GDM1 (cell line): ENCODE results near the gene GANC.

ENCODE experiments used
- DNase-seq: peaks from one replicate; lab custom pipeline; 2025; lab: John Stamatoyannopoulos, UW

GANC gene

DNA sequence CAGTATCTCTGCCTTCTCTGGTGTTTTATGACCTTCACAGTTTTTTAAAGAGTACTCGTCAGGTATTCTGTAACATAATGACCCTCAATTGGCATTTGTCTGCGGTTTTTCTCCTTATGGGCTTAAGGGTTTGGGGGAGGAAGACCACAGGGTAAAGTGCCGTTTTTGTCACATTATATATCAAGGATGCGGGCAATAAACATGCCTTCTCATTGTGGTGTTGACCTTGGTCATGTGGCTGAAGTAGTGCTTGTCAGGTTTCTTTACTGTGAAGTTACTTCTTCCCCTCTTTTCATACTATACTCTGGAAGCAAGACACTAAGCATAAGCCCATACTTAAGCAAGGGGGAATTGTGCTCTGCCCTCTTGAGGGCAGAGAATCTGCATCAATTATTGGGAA lies 102.9 kb downstream of the GANC start:
- no peak for DNase-seq

DNA sequence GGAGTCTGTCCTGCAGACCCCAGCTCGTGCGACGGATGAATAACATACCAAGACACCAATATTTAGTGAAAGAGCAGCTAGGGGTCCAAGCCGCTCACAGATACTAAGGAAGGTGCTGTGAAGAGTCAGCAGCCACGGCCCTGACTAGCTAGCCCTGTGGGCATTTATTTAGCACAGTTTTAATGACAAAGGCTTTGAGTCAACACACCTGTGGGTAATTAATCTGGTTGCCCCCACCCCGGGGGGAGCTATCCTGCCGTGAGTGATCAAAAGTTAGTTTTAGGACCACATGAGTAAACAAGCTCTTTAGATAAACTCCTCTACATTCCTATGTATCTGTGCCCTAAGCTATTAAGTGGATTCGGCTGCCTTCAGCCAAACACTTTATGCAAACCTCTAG lies 105.0 kb downstream of the GANC start:
- DNase-seq: no peak

DNA sequence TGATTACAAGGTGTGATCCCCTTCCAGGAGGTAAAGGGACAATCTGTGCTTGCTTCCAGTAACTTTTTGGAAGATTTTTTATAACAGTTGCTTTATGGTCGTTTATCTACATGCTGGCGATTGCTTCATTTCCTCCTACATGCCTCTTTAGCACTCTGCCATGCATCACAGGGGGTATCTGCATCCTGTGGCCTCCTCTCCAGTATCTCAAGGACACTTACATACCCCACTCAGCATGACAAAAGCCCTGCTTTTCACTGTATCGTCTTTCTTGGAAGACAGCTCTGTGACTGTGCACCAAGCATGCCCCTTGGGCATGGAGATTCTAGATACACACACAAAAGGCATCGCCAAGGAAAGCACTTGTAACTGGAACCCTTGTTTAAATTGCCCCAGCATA lies 111.6 kb downstream of the GANC start:
- no peak for DNase-seq

GRCh38 chr15:42385206-42385979 lies 112.4 kb downstream of the GANC start:
- peak; percentile 56 for DNase-seq

DNA sequence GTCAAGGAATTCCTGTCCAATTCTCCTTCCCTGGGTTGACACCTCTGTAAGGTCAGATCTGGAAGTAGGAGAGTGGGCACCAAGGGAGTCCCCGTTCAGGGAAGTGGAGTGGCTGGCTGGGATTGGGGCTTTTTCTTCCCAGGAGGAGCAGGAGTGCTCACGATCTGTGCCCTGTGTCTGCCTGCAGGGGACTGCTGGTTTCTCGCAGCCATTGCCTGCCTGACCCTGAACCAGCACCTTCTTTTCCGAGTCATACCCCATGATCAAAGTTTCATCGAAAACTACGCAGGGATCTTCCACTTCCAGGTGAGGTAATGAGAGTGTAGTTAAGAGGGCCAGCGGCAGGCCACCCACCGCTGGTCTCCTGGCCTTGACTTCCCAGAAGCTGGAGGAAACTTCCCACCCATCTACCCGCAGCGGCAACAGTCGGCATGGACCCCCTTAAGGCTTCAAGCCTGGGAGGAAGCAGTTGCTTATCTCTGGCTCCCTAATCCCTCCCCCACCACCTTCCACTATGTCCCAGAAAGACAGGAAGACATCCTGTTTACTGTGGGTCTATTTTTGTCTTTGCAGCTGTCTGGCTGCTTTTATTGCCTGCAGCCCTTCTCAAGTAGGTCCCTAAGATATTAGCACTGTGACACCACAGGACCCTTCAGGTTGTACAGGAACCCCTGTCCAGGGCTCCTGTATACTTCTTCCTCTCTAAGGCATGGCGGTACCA lies 113.1 kb downstream of the GANC start:
- DNase-seq: no peak

- no peak for DNase-seq
These were observed 114.6 kb downstream of the GANC start for GRCh38 chr15:42387603-42388002.

GRCh38 chr15:42392309-42393024 lies 119.5 kb downstream of the GANC start:
- DNase-seq: no peak

DNA sequence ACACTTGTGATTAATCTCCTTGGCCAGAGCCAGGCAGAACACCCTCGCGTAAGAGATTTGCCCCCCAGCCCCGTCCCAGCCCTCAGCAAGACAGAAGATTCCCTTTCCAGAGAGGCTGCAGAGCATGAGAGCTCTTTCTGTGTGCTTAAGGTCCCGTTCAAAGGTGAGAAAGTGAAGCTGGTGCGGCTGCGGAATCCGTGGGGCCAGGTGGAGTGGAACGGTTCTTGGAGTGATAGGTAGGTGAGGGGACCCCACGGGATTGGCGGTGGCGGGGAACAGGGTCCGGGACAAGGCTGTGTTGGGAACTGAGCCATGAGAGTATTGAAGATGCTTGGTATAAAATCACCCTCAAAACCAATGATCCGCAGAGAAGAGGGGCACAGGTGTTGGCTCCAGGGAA lies 121.1 kb downstream of the GANC start:
- DNase-seq: no peak

- DNase-seq: no peak
These were observed 122.8 kb downstream of the GANC start for GRCh38 chr15:42395838-42396237.

DNA sequence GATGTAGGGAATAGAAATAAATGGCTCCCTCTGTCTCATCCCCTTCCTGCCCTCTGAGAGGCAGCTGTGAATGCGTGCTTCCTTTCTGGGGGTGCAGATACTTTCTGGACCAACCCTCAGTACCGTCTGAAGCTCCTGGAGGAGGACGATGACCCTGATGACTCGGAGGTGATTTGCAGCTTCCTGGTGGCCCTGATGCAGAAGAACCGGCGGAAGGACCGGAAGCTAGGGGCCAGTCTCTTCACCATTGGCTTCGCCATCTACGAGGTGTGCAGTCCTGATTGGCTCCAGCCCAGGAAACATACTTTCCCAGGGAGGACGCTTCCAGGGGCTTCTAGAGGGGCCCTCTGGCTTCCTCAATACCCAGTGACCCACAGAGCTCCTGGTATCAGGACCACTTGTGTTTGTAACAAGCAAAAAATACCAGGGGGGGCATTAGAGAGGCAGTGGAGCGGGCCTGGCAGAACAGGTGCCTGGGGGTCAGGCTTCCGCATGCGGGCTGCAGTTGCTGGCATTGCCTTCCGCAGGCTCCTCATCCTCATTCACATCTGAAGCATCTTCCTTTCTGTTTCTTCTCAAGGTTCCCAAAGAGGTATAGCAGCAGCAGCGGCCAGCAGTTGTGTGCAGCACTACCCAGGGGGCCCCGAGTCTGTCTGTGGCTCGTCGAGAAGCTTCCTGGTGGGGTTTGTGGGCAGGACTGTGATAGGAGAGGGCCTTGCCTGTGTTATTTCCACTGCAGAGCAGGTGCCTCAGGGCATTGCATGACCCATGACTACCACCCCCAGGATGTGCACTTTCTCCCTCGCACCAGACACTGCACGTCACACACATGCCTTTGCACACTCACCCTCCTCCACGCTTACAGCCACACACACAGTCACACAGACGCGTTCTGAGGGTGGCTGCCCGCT lies 128.8 kb downstream of the GANC start:
- no peak for DNase-seq

GRCh38 chr15:42402455-42403205 lies 129.6 kb downstream of the GANC start:
- DNase-seq: no peak

GRCh38 chr15:42403389-42403788 lies 130.4 kb downstream of the GANC start:
- DNase-seq: no peak

DNA sequence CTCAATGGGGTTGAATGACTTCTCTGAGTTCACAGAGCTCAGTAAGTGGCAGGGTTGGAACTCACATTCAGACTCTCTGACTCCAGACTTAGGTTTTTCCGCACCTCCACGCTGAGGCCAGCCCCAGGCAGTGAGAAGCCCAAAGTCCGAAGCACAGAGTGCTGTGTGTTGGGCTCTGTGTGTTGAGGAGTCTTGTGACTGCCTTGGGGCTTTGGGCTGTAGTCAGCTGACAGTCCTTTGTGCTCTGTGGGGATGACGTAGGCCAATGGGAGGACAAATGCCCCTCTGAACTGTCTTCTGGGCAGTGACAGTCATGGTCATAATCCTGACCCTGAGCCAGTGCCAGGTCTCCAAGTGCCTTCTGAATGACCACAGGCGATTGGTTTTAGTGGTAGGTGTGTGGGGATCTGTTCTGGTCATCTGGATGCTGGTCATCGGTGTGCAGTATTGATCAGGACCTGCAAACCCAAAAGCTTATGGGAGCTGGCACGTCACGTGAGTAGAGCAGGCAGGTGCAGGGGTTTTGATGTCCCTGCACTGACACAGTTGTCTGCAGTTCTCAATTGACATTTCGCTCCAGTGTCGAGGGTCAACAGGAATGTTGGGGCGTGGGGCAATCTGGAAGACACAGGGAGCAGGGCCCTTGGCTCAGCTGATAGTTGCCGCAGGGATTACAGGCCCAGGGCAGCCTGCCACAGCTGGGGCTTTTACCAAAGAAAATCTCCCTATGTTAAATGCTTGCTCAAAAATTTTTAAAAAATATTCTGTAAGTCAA lies 131.6 kb downstream of the GANC start:
- no peak for DNase-seq

DNA sequence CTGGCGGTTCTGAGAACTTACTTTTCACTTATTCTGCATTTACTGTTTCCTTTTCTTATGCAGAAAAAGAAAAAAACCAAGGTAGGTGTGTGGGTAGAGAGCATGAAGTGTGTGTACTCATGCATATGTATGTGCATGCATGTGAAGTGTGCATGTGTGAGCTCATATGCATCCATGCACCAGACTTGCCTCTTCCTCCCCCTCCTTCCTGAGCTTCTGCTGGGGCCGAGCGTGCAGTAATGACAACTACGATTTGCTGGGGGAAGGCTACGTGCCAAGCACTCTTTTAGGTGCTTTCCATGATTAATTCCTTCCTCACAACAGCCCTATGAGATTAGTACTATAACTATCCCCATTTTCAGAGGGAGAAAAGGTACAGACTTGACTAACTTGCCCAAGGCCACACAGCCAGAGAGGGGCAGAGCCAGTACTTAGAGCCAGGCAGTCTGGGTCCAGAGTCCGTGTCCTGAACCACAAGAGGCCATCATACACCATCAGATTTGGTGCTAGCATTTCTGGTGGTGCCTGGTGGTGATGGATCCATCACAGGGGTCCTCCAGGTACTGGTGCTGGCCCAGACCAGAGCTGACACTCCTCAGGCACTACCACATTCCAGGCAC lies 133.0 kb downstream of the GANC start:
- no peak for DNase-seq
